Calu3 (cell line): ENCODE results near the gene RAB34. TPM values are rescaled to one million over a fixed set of nuclear protein-coding genes. Genes with fewer than 3 reads are reported as not detected.
"Not testable (repeated sequence)": the region's sequence is repeated elsewhere in the genome, so short reads cannot be mapped to it uniquely, and the experiment has no call there.

ENCODE experiments used
- BruUV-seq: library from RNA; stranded (reverse); fragments of 400-500 nt; replicated peaks from 2 replicates; lab custom pipeline; 2021; lab: Mats Ljungman, UMichigan
- CTCF ChIA-PET: fragments of 300-600 bp; sonication (Branson Sonifier 250); formaldehyde crosslinking; loops from one replicate; lab custom pipeline; 2022; ENCODE audit warnings: antibody characterized with exemption; lab: Charles Lee
- DNase-seq: peaks from one replicate; pipeline ENCODE4 v3.0.0; 2022
- H3K27ac Mint-ChIP-seq: one replicate; pipeline ENCODE4 v1.8.0; 2022; ENCODE audit warnings: mixed read lengths; ENCODE audit not compliant: unreplicated experiment
- H3K27me3 Mint-ChIP-seq: one replicate; pipeline ENCODE4 v1.8.0; 2022; ENCODE audit warnings: mixed read lengths; ENCODE audit not compliant: unreplicated experiment
- H3K36me3 Mint-ChIP-seq: one replicate; pipeline ENCODE4 v1.8.0; 2022; ENCODE audit warnings: mild to moderate bottlenecking, moderate library complexity, mixed read lengths; ENCODE audit not compliant: insufficient read depth, unreplicated experiment
- H3K4me1 Mint-ChIP-seq: one replicate; pipeline ENCODE4 v1.8.0; 2022; ENCODE audit warnings: mild to moderate bottlenecking, low read depth, mixed read lengths; ENCODE audit not compliant: unreplicated experiment
- H3K4me3 Mint-ChIP-seq: one replicate; pipeline ENCODE4 v1.8.0; 2022; ENCODE audit warnings: mild to moderate bottlenecking, low read depth, moderate library complexity, mixed read lengths; ENCODE audit not compliant: unreplicated experiment
- H3K9me3 Mint-ChIP-seq: one replicate; pipeline ENCODE4 v1.8.0; 2022; ENCODE audit warnings: low read depth, mixed read lengths; ENCODE audit not compliant: unreplicated experiment
- CTCF ChIP-seq: fragments of 200-600 bp; IDR thresholded peaks from one replicate; pipeline ENCODE4 v1.8.0; 2022; ENCODE audit warnings: antibody characterized with exemption; ENCODE audit not compliant: unreplicated experiment
- intact Hi-C: fragments of 100-400 bp; cut with micrococcal nuclease; formaldehyde crosslinking; loops from one replicate; pipeline ENCODE4 v1.10.0; 2022; ENCODE audit not compliant: unreplicated experiment
- total RNA-seq: library from RNA; stranded (reverse); gene quantifications from 2 replicates; pipeline ENCODE4 v1.2.3, GENCODE V29; 2022

RAB34 gene
- total RNA-seq, 1 experiment from 2014 or later: 34.5 TPM

GRCh38 chr17:28724500-28725165 lies 7.0 kb upstream of the RAB34 start:
- H3K36me3 Mint-ChIP-seq: peaks cover 96% of the 10 kb centered on the region
- DNase-seq: no peak

GRCh38 chr17:28723836-28724499 lies 6.3 kb upstream of the RAB34 start:
- H3K9me3 Mint-ChIP-seq, BruUV-seq, DNase-seq, H3K27me3 Mint-ChIP-seq, CTCF ChIA-PET: not testable (repeated sequence)
- Mint-ChIP-seq H3K4me1 (peaks cover 33% of the 10 kb centered on the region), H3K36me3 (peaks cover 100% of the 10 kb centered on the region), H3K4me3 (peak overlapping the region; percentile 89), H3K27ac (peak overlapping the region; percentile 99)
- intact Hi-C loops: loop anchor here (5.0 to 10.0 kb wide), 4 partner anchors 81 to 391 kb away; no protein-coding TSS in a partner anchor

More at GRCh38 chr17:28724500-28725165, 7.0 kb upstream of the RAB34 start:
- Mint-ChIP-seq H3K9me3 (no peaks in the 10 kb centered on the region), H3K4me3 (peak overlapping the region; percentile 89), H3K27ac (peak overlapping the region; percentile 99), H3K4me1 (peaks cover 33% of the 10 kb centered on the region), H3K27me3 (no peaks in the 10 kb centered on the region)
- TF ChIP-seq CTCF: no peak
- intact Hi-C loops: loop anchor here (5.0 to 10.0 kb wide), 4 partner anchors 80 to 390 kb away; no protein-coding TSS in a partner anchor
- CTCF ChIA-PET: interaction anchor here (4.8 kb wide), 1 partner anchor 24 kb away, joined by 228 read pairs; no protein-coding TSS in a partner anchor
- TSS peak; percentile 60 for BruUV-seq

- intact Hi-C loops: loop anchor here (5.0 to 10.0 kb wide), 4 partner anchors 82 to 392 kb away; no protein-coding TSS in a partner anchor
- no peak for DNase-seq
- Mint-ChIP-seq H3K27ac (peak overlapping the region; percentile 99), H3K4me3 (peak overlapping the region; percentile 89), H3K9me3 (no peaks in the 10 kb centered on the region), H3K27me3 (no peaks in the 10 kb centered on the region), H3K4me1 (peaks cover 36% of the 10 kb centered on the region), H3K36me3 (peaks cover 96% of the 10 kb centered on the region)
- BruUV-seq: no TSS peak
- no peak for TF ChIP-seq CTCF
- CTCF ChIA-PET: no interaction called here
Observed at GRCh38 chr17:28723159-28723835, 5.6 kb upstream of the RAB34 start.

- H3K4me3 Mint-ChIP-seq: peak overlapping the region; percentile 89
- DNase-seq: no peak
- CTCF ChIA-PET: no interaction called here
- H3K4me1 Mint-ChIP-seq: peaks cover 42% of the 10 kb centered on the region
- no peak for TF ChIP-seq CTCF
- H3K9me3 Mint-ChIP-seq: no peaks in the 10 kb centered on the region
- no peaks in the 10 kb centered on the region for H3K27me3 Mint-ChIP-seq
- H3K36me3 Mint-ChIP-seq: peaks cover 91% of the 10 kb centered on the region
- peak overlapping the region; percentile 99 for H3K27ac Mint-ChIP-seq
- intact Hi-C loops: loop anchor here (5.0 to 10.0 kb wide), 4 partner anchors 82 to 392 kb away; no protein-coding TSS in a partner anchor
- BruUV-seq: TSS peak; percentile 0
Observed at GRCh38 chr17:28722417-28723158, 4.9 kb upstream of the RAB34 start.

- Mint-ChIP-seq H3K27ac (peak overlapping the region; percentile 96), H3K36me3 (peaks cover 79% of the 10 kb centered on the region), H3K4me3 (peak overlapping the region; percentile 89), H3K4me1 (peaks cover 42% of the 10 kb centered on the region)
- intact Hi-C loops: loop anchor here (5.0 to 10.0 kb wide), 4 partner anchors 84 to 394 kb away; no protein-coding TSS in a partner anchor
- H3K27me3 Mint-ChIP-seq, CTCF ChIA-PET, DNase-seq, H3K9me3 Mint-ChIP-seq, BruUV-seq: not testable (repeated sequence)
Observed at GRCh38 chr17:28720997-28721329, 3.3 kb upstream of the RAB34 start.
